ENCODE measurements around the gene CEP112.

The CEP112 gene

DNA sequence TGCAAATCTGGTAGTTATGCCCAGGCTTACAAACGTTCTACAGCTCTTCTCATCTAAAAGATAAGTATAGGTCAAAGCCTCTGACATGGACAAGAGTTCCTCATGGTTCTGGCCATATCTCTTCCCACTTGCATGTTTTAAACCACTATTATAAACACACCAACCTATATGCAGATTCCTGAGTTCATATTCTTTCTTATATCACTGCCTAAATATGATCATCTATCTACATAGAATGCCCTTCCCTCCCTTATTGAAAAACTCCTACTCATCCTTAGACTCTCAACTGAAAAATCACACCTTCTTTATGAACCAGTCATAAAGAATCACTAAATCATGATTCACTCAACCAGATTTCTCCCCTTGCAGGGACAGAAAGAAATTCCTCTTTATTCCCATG is 128.2 kb downstream of the CEP112 start:
- no peak for DNase-seq (ENCODE audit: low spot score)

DNA sequence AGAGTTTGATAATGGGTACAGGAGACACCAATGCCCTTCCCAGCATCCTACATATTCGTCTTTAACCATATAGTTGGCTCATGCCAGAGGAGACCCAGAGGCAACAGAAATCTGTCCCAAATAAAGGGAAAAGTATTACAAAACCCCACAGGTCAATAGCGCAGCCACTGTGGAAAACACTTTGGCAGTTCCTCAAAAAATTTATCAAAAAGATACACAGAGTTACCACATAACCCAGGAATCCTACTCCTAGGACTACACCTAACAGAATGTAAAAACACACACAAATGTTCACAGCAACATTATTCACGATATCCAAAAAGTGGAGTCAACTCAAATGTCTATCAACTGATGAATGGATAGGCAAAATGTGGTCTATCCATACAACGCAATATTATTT is 135.8 kb downstream of the CEP112 start:
- DNase-seq (ENCODE audit: low spot score) = no peak

DNA sequence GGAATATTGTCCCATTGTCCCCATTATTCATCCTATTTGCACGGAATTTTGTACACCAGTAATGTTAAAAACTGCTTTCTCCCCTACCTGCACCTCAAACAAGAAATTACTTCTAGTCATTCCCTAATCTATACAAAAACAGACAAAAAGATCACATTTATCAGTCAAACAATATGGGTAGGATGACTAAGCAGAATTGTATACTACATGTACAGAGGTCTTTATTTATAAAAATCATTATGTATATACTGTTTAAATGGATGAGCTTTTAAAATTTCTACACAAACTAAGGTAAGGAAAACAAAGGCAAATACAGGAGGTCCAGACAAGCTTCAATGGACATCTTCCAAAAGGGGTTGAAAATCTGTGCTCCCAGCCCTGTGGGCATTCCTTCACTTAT is 137.7 kb downstream of the CEP112 start:
- DNase-seq (ENCODE audit: low spot score) = no peak

DNA sequence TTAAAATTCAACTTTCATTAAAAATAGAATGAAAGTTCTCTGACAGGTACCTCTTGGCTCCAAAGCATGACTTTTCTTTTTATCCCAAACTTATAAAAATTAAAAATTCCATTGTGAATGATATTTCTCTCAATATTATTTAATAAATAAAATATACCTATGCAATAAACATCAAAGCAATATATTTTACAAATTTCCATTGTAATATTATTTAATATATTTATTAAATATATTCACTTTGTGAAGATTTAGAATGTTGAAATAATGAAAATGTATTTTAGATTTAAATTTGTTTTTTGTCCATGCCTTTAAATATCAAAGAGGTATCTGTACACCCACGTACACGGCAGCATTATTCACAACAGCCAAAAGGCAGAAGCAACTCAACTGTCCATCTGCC is 147.8 kb downstream of the CEP112 start:
- no peak for DNase-seq (ENCODE audit: low spot score)

DNA sequence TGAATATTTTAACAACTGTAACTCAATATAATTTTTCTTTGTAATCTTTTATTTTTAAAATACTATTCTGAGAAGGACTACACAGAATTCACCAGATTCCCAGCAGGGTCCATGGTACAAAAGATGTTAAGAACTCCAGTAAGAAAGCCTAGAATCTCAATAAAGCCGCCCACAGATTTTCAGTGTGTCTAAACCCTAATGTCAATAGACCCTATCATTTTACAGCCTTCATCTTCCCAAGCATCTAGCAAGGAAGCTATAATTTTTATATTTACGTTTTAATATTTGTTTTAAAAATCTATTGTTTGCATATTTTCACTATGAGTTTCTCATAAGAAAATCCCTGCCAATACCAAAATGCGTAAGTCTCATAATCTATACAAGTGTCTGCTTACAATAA is 148.5 kb downstream of the CEP112 start:
- no peak for DNase-seq (ENCODE audit: low spot score)

DNA sequence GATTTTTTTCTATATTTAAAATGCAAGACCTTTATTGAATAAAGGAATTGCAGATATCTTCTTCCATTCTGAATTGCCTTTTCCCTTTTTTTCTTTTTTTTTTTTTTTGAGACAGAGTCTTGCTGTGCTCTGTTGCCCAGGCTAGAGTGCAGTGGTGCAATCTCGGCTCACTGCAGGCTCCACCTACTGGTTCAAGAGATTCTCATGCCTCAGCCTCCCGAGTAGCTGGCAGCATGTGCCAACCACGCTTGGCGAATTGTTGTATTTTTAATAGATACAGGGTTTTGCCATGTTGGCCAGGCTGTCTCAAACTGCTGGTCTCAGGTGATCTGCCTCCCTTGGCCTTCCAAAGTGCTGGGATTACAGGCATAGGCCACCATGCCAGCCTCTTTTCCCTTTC is 151.5 kb downstream of the CEP112 start:
- no peak for DNase-seq (ENCODE audit: low spot score)

DNA sequence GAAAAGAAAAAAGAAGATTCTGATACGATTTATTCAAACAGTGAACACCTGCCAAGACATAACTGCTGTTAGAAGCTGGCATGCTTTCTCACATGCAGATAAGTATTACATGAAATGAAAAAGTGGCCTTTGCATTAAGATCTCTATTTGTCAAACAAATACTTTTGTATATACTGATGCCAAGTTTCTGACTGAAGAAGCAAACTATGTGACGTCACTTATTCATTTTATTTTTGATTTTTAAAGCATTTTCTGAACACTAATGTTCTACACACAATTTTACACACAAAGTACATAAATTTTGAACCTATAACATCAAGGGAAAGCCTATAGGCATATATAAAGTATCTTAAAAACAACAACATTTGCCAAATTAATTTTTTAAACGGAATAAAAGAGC is 153.8 kb downstream of the CEP112 start:
- DNase-seq (ENCODE audit: low spot score) = no peak

DNA sequence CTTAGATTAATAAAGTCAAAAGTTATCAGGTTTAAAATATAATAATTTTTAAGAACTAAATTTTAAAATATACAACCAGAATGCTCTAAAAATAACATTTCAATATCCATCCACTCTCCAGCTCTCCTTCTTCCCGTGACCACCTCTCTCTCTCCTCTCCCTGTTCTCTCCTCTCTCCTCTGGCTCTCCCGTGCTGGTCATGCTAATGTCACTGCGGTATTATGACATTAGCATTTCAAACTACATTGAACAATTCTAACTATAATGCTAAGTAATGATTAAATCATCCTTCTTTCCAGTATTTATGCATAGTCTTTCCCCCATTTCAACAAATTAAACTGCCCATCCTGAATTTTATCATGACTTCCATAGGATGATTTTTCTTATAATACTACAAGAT is 154.7 kb downstream of the CEP112 start:
- no peak for DNase-seq (ENCODE audit: low spot score)

DNA sequence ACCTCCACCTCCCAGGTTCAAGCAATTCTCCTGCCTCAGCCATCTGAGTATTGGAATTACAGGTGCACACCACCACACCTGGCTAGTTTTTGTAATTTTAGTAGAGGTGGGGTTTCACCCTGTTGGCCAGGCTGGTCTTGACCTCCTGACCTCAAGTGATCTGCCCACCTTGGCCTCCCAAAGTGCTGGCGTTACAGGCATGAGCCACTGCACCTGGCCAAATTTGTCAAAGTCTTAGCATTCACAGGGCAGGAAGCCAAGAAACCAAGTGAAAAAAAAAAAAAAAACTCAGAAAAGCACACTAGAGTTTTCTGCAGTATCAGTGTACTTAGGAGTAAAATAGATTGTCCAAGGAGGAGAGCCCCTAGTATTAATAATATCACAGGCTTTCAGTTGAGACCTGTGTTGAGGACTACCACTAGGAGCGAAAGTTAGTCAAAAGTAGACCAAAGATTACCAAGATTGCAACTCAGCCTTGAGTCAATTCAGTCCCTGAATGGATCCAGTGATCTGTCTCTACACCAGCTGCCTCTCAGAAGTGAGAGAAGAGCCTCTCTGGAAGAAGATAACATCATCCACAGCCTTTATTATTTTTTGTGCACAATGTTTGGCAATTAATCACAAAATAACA is 159.7 kb downstream of the CEP112 start:
- DNase-seq (ENCODE audit: low spot score) = no peak

DNA sequence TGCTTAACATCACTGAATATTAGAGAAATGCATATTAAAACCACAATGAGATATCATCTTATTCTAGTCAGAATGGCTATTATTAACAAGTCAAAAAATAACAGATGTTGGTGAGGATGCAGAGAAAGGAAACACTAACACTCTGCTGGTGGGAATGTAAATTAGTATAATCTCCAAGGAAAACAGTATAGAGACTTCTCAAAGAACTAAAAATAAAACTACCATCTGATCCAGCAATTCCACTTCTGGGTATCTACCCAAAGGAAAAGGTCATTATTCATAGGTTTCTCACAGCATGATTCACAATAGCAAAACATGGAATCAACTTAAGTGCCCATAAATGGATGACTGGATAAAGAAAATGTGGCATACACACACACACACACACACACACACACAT is 166.4 kb downstream of the CEP112 start:
- no peak for DNase-seq (ENCODE audit: low spot score)

DNA sequence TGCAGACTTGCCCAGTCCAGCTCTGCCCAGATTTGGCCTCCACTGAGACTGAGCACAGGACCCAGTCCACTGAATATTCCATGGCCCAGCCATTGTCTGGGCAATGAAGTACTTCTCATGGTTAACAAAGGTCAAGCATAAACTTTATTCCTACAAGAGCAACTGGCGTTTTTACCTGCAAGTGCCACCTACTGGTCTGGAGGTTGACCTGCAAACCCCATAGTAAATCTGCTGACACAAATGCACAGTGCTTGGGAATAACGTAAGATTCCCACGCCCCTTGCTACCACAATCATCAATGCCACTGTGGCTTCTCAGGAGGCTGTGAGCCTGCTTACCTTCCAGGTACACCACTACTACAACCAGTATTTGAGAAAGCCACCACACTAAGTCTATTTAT is 170.2 kb downstream of the CEP112 start:
- no peak for DNase-seq (ENCODE audit: low spot score)

DNA sequence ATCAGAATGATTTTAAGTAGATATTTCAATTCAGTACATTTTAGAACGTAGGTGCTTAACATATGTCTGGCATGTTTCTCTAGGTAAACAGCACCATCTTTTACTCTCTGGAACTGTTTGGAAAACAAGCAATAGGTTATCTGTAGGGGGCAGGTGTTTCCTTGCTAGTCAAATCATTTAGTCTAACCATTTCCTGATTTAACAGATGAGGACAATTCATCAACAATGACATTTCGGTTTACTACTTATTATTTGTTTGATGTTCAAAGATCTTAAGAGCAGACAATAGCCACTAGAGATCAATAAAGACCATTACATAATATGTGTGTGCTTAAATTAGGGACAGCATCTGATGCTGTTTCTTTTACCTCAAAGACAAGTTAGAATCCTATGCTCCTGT is 173.1 kb downstream of the CEP112 start:
- DNase-seq (ENCODE audit: low spot score) = no peak

DNA sequence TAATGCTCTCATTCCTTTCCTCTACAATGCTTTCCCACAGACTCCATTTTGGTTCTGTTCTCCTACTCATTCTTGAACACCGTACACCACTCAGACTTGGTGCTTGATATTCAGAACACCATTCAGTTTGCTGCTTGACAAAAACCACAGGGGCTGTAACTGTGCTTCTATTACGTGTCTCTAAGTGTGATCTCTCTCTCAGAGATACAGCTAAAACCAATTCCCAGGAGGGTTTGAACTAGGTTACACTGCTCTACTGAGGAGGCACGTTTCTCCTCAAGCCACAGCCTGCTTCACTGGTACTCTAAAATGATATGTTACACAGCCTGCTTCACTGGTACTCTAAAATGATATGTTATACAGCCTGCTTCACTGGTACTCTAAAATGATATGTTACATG is 175.7 kb downstream of the CEP112 start:
- DNase-seq (ENCODE audit: low spot score) = no peak

DNA sequence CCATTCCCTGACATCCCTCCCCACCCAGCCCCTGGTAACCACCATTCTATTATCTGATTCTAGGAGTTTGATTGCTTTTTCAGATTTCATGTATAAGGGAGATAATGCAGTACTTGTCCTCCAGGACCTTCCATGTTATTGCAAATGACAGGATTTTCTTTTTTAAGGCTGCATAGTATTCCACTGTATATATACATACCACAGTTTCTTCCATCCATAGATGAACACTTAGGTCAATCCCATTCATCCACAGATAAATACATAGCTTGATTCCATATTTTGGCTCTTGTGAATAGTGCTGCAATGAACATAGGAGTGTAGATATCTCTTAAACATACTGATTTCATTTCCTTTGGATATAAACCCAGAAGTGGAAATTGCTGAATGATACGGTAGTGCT is 183.3 kb downstream of the CEP112 start:
- no peak for DNase-seq (ENCODE audit: low spot score)

DNA sequence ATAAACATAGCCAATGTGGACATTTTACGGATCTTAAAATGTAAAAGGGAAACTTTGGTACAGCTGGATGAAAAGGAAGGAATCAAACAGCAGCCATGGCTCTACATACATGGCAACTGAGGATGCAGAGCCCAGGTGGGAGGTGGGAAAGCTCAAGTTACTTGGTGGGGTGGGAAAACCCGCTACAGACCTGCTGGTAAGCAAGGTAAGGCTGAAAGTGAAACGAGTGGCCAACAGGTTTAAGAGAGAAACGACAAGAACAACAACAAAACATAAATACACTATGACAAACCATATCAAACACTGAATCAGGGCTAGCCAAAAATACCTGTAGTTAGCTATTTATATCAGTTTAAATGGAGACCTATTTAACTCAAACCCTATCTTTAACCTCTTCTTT is 185.3 kb downstream of the CEP112 start:
- no peak for DNase-seq (ENCODE audit: low spot score)

DNA sequence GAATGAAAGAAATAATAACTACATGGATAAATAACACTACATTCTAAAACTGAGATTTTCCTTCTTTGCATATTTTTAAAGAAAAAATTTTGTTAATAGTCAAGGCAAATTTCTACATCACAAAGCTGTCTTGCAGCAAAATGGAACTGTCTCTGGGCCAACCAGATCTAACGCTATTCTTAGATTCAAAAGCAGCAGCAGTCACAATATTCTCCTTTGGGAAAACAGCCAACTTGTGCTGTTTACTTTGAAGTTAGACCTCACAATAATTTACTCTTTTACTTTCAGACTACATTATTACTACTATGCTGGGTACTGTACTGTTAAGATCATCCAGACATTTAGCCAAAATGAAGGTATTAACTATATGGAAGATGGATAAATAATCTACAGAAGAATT is 189.1 kb downstream of the CEP112 start:
- no peak for DNase-seq (ENCODE audit: low spot score)

DNA sequence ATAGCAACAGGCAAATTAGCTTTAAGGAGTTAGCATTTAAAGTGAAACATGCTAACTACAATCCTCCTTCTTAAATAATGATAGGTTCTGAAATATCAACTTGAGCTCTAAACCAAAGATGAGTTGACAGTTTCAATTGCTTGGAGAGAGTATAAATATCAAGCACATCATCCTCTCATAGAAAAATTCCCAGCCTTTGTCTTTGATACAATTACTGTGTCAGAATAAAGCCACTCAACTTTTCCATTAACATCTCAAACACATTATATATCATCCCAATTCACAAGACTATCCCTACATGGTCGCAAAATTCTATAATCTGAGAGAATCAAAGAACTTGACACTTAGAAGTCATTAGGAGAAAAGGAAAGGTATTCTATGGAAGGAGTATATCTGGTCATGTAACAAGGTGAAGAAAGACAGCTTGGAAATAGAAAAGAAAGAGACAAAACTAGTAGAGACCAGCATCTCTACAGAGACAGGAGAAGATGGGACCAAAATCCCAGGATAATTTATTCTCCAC is 189.8 kb downstream of the CEP112 start:
- DNase-seq (ENCODE audit: low spot score) = no peak

DNA sequence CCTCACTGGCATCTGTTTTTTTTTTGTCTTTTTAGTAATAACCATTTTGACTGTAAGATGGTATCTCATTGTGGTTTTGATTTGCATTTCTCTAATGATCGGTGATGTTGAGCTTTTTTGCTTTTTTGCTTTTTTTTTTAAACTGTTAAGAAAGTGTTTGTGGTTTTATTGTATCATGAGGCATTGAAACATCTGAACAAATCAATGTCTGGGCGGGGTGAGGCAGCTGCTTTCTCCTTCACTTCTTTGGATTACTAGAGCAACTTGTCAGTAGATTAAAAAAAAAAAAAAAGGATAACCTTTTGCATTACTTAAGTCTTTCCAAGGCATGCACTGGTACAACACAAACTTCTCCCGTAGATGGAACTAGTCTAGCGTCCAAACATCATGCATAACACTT is 191.7 kb downstream of the CEP112 start:
- no peak for DNase-seq (ENCODE audit: low spot score)

DNA sequence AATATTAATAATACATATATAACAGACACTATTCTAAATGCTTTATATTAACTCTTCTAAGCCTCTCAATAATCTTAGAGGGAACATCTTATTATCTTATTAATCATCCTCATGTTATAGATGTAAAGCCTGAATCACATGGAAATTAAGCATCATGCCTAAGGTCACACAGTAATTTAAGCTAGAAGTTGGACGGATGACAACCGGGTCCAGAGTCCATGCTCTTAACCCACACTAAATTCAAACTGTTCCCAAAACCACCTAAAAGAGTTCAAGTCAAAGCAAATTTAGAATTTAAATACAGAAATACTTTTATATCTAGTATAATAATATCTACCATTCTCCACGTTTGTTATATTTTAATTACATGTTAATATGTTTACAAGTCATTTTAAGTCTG is 193.3 kb downstream of the CEP112 start:
- no peak for DNase-seq (ENCODE audit: low spot score)

DNA sequence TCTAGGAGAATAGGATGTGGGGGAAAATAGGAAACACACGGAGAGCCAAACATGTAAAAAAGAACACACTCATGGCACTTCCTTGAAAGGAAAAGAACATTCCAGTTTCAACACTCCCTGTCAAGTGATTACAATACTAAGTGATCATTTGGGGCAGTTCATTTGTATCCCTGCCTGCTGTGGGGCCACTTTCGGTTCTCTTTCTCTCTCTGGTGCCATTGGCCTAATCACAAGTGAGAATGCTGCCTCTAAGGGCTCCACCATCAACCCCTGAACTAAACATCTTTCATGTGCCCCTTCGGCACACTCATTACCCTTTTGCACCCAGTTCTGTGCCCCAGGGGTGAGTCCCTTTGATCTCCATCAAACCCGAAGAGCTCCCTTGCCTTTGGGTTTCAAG is 197.3 kb downstream of the CEP112 start:
- no peak for DNase-seq (ENCODE audit: low spot score)

DNA sequence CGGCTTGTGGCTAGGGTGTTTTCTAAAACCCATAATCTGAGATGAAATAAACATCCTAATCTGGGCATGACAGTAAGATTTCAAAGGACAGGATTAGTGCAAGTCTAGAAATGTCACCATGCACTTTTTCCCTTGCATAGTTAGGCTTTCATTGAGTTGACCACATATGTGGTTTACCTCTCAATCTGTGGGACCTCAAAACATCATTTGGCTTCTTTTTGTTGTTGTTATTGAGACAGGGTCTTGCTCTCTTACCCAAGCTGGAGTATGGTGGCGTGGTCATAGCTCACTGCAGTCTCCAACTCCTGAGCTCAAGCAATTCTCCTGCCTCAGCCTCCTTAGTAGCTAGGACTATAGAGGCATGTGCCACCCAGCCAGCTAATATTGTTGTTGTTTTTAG is 197.8 kb downstream of the CEP112 start:
- no peak for DNase-seq (ENCODE audit: low spot score)

DNA sequence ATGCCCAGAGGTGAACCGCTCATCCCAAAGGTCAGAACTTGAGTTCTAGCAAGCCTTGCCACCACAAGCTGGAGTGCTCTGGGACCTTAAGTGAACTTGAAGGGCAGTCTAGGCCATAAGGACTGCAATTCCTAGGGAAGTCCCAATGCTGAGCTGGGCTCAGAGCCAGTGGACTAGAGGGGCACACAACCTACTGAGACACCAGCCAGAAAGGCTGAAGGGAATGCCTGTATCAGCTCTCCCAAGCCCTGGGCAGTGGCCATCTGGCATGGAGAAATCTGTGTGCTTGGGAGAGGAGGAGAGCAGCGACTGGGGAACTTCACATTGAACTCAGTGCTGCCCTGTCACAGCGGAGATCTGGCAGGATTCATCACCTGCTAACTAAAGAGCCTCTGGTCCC is 201.3 kb downstream of the CEP112 start:
- no peak for DNase-seq (ENCODE audit: low spot score)

DNA sequence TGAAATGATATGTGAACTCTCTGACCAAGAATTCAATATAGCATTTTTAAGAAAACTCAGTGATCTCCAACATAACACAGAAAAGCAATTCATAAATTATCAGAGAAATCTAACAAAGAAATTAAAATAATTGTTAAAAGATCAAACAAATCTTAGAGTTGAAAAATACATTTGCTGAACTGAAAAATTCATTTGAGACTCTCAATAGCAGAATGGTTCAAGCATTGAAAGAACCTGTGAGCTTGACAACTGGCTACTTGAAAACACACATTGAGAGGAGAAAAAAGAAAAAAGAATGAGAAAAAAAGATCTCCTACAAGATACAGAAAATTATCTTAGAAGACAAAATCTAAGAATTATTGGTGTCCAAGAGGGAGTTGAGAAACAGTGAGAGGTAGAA is 203.5 kb downstream of the CEP112 start:
- DNase-seq (ENCODE audit: low spot score) = no peak

DNA sequence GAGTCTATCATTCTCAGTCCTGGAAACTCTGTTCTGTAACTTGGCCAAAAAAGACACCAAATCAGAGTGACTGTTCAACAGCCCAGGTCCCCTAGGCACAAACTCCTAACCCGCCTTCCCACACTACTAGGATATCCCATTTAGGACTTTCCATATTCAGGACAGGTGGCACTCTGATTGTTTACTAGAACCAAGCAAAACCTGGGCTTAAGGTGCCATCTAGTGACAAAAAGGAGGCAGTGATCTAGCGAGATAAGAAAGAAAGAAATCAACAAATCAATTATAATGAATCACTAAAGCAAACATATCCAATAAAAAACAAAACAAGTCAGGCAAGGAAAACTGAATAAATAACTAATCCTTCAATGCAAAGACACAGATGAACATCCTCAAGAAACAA is 203.9 kb downstream of the CEP112 start:
- DNase-seq (ENCODE audit: low spot score) = no peak

DNA sequence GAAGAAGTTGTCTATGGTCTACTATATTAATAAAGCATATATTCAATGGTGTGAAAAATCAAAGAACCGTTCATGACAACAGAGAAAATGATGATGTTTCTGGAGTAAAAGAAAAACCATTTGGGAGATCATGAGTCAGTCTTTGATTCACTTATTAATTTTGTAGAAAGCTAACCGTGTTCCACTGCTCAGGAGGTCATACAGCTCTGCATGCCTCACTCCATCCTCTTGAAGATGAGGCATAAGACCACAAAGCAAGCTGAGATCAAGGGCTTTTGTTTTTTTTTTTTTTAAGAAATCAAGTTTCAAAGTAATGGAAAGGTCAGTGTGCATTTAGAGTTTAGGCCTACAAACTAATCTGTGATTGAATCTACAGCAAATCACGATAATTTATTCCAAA is 206.4 kb downstream of the CEP112 start:
- DNase-seq (ENCODE audit: low spot score) = no peak

Data from CD4-positive, alpha-beta T cell treated with Interleukin-2 at 100 ng/mL for 4 hours (primary cell).